ENCODE results near the gene CEP104.

Gene CEP104

DNA sequence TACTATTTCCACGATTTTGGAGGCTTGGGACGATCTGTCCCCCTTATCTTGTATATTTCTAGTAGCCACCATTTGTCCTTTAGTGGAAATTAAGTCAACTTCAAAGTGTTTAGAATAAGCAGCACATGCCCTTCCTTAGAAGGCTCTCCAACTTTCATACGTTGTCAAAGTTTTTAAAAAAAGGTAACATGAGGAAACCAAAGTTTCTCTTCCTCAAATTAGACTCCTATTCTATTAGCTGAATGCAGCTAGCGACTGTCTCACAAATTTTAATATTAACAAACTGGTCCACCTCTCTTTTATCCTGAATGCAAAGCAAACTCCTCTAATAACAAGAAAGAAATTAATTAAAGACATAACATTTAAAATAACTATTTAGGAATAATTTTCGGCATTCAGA, 36.2 kb upstream of the CEP104 start:
- no peak for DNase-seq

DNA sequence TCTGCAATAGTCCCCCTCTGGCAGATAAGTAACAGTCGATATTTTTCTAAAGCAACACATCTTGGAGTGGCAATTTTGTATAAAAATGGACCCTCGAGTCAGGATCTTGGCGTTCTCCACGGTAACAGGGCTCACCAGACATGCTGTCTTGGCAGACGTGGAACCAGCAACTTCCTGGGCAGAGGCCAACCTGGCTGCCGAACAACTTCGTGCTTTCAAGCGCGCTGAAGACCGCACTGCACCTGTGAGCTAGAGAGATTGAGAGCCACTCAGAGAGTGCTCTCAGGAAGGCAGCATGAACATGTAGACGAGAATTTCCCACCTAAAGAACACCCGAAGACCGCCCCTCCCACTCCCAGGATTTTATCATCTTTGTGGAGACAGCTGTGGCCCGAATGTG, 35.7 kb upstream of the CEP104 start:
- DNase-seq: no peak

DNA sequence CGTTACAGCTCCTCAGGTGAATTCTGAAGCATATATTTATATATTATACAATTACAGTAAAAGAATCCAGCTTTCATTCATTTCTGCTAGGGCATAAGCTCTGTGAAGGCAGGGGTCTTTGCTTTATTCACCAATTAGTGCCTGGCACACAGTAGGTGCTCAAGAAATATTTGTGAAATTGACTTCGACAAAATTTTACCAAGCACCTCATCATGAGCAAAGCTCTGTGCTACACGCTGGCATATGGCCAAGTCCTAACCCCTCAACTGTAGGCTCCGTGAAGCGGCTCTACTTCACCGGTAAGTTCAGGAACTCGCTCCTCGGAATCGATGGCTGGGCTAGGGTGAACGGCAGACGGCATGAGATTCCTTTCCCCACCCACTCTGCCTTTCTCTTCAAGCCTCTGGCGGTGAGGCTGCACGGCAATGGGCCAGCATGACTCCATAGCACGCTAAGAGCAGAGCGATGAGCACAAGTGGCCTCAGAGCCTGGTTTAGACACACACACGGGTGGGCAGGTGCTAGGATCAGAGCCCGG, 34.4 kb upstream of the CEP104 start:
- DNase-seq: no peak

- DNase-seq: no peak
These were observed 33.6 kb upstream of the CEP104 start for GRCh38 chr1:3890389-3891328.

- DNase-seq: no peak
These were observed 32.9 kb upstream of the CEP104 start for GRCh38 chr1:3889936-3890335.

DNA sequence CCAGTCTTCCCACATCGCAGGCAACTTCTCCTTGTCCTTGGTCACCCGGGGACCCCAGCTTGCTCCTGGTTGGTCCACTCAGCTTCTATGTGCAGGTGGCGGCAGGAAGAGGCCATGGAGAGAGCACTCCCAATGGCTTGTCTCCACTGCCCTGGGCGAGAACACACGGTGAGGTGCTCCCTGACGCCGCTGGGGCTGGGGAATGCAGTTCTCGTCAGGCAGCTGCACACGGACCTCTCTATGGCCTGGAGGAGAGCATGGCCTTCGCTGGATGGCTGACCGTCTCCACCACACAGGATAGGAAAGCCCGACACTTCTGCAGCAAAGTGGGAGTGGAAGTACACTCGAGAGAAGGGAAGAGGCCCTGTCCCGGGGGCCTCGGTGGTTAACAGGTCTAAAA, 31.3 kb upstream of the CEP104 start:
- DNase-seq: no peak

- no peak for DNase-seq
These were observed 29.7 kb upstream of the CEP104 start for GRCh38 chr1:3886691-3887090.

- DNase-seq: no peak
These were observed 29.2 kb upstream of the CEP104 start for GRCh38 chr1:3886106-3886670.

GRCh38 chr1:3885611-3886010, 28.6 kb upstream of the CEP104 start:
- DNase-seq: no peak

GRCh38 chr1:3884966-3885365, 28.0 kb upstream of the CEP104 start:
- no peak for DNase-seq

DNA sequence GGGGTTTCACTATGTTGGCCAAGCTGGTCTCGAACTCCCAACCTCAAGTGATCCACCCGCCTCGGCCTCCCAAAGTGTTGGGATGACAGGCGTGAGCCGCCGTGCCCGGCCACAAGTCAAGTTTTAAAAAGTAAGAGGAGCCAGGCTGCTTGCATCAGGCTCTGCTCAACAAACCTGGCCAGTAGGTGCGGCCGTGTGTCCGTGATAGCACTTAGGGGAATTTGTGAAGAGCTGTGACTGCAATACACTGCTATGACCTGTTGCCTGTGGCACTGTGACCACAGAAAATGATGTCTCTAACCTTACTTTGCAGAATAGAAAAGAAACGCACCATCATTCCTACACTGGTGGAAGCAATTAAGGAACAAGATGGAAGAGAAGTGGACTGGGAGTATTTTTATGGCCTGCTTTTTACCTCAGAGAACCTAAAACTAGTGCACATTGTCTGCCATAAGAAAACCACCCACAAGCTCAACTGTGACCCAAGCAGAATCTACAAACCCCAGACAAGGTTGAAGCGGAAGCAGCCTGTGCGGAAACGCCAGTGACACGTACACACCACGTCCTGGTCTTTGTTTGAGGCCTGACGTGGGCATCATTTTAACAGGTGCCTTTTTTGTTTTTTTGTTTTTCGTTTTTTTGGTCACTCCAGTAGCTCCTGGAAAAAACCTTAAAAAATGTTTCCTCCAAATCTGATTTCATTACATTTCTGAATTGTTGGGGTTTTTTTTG, 26.3 kb upstream of the CEP104 start:
- no peak for DNase-seq

DNA sequence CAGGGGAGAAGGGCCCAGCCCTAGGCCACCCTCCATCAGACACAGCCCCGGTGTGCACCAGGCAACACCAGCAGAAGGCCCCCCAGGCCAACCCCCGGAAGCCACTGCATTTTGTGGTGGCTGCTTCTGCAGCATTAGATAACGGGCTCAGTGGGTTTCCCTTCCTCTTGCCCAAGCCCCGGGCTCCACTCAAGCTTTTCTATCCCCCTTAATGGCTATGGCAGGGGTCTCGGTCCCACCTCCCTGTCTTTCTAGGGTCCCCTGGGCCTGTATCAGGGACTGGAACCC, 24.1 kb upstream of the CEP104 start:
- no peak for DNase-seq

- no peak for DNase-seq
These were observed 23.6 kb upstream of the CEP104 start for GRCh38 chr1:3880429-3881192.

- no peak for DNase-seq
These were observed 22.9 kb upstream of the CEP104 start for GRCh38 chr1:3879787-3880428.

- DNase-seq: no peak
These were observed 22.1 kb upstream of the CEP104 start for GRCh38 chr1:3879099-3879498.

DNA sequence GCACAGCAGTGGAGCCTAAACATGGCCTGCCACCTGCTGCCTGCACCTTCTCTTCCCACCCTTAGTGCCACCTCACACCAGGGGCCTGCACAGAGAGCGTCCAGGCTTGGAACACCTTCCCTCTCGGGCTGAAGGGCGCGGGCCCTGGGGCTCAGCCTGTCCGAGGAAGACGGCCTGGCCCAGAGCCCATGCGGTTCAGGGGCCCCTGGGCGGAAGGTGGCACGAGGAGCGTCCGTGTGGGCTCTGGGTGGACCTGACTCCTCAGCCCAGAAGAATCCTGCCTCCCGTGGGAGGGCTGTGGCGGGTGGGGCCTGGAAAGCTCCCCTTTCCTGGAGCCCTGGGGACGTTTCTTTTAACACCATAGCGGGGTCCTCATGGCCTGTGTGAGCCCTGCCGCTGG, 19.7 kb upstream of the CEP104 start:
- no peak for DNase-seq

GRCh38 chr1:3874736-3875135, 17.7 kb upstream of the CEP104 start:
- no peak for DNase-seq

DNA sequence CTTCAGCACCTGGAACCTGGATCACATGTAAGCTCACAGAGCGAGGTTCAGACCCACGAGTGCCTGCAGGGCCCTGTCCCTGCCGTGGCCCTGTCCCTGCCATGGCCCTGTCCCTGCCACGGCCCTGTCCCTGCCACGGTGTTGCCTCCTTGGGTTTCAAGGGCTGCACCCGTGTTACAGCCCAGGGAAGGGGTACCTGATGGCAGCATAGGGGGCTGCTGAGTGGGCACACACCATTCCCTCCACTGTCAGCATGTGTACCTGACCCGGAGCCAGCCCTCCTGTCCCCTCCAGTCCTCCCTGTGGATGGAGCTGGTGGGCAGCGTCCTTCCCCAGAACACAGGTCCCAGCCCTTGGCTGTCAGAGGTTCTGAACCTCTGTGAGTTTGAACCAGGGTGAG, 15.5 kb upstream of the CEP104 start:
- DNase-seq: no peak

DNA sequence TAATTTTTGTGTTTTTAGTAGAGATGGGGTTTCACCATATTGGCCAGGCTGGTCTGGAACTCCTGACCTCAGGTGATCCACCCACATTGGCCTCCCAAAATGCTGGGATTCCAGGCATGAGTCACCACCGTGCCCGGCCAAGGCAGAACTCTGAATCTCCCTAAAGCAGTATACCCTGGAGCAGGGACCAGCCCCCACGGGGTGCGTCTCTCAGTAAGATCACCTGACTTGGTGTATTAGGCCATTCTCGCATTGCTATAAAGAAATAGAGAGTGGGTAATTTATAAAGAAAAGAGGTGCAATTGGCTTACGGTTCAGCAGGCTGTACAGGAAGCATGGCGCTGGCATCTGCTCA, 14.4 kb upstream of the CEP104 start:
- no peak for DNase-seq

GRCh38 chr1:3869751-3870301, 12.8 kb upstream of the CEP104 start:
- no peak for DNase-seq

DNA sequence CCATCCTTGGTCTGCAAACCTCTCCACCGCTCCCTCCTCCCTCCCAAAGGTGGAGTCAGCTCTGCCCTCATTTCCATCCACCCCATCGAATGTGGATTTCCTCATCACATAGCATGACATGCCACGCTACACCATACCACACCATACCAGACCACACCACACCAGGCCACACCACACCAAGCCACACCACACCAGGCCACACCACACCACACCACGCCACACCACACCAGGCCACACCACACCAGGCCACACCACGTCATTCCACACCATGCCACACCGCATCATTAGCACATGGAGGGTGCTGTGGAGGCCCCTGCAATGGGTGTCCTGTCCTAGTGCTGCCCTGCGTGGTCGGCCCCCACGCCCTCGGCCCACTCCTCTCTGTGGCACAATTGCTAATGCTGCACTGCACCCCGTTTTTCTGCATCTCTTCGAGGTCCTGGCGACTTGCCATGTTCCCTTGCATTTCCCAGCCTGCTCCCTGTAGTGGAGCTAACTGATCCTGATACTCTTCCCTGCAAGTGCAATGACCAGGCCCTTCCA, 11.5 kb upstream of the CEP104 start:
- DNase-seq: no peak

GRCh38 chr1:3865606-3866160, 8.7 kb upstream of the CEP104 start:
- no peak for DNase-seq

All from cortex of kidney (tissue), 1 donor.